NCI-H146 treated with DMSO at 0.1 percent for 48 hours (cell line): ENCODE data around the gene STAT3.
"Not testable (repeated sequence)": the region's sequence is repeated elsewhere in the genome, so short reads cannot be mapped to it uniquely, and the experiment has no call there.

ENCODE experiments used
- DNase-seq: peaks from one replicate; lab custom pipeline; 2025; ENCODE audit not compliant: unreplicated experiment; lab: John Stamatoyannopoulos, UW

Gene STAT3

GRCh38 chr17:42264366-42264765 is 123.9 kb downstream of the STAT3 start:
- not testable (repeated sequence) for DNase-seq
